GM19238 (cell line): Measurements from ENCODE around the gene TRPC4.
"Not testable (repeated sequence)": the region's sequence is repeated elsewhere in the genome, so short reads cannot be mapped to it uniquely, and the experiment has no call there.

Experiments used
- DNase-seq: peaks from one replicate; pipeline ENCODE4 v3.0.0; 2011; ENCODE audit warnings: low spot score; ENCODE audit not compliant: insufficient read length

TRPC4 gene

DNA sequence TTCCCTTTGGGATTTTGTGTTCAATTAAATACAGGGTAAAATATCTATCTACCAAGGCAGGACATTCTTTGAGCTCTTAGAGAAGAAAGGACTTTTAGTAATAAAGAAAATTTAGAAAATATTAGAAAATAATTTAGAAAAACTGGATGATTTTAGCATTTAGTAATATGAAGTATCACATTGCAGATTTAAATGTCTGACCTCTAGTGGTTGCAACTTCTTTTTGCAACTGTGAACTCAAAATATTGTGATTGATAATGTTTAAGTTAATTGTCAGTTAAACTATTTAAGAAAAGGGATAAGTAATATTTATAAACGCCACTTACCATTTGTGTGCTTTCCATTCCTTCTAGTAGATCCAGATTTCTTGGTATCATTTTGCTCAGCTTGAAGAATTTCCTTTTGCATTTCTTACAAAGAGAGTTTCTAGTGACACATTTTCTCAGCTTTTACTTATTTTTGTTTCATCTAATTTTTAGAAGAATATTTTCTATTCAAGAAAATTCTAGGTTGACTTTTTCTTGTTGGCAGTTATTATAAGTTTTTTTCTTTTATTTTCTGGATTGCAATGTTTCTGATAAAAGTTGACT lies 260.7 kb downstream of the TRPC4 start:
- DNase-seq: no peak

GRCh38 chr13:37602733-37603381 lies 266.7 kb downstream of the TRPC4 start:
- DNase-seq: no peak

- no peak for DNase-seq
Observed at GRCh38 chr13:37601648-37602440, 267.7 kb downstream of the TRPC4 start.

- DNase-seq: no peak
Observed at GRCh38 chr13:37599519-37599918, 270.1 kb downstream of the TRPC4 start.

DNA sequence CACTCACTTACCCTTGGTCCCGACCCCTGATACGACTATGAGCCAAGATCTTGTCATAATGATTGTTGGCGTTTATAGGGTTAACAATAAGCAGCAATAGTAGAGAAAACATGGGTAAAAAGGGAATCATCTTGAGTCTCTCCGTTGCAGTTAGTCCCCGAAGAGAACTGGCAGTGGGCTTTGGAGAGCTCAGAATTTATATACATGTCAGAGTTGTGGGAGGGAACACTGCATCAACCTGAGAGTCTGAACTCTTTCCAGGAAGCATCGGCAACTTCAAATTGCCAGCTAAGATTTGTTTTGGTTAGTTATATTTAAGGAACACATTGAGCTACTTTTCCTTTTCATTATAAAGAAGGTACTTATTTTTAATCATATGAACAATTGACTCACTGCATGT lies 271.0 kb downstream of the TRPC4 start, which contains the start of gene POSTN:
TSS of gene POSTN (minus strand) at position 172 of the 400 bp plus-strand sequence. CDS start at position 130, 42 bp downstream.
- no peak for DNase-seq

GRCh38 chr13:37597477-37598025 lies 272.0 kb downstream of the TRPC4 start:
- no peak for DNase-seq

DNA sequence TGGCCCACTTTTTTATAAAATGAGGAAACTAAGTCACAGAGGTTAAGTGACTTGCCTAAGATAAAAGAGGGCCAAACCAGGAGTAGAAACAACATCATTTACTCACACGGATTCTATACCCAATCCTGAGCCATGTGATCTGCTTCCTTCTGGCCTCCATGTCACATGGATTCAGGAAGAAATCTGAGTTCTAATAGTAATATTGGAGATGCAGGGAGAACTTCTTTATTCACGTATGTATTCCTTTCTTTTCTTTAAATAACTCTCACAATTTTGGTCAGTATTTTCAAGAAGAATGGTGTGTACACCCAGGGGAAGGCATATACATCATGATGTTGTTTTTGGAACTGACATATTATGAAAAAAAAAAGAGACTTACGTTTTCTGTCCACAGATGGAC lies 272.8 kb downstream of the TRPC4 start:
- no peak for DNase-seq

GRCh38 chr13:37595162-37595561 lies 274.4 kb downstream of the TRPC4 start:
- DNase-seq: no peak

- no peak for DNase-seq
Observed at GRCh38 chr13:37594550-37594949, 275.0 kb downstream of the TRPC4 start.

GRCh38 chr13:37589381-37589780 lies 280.2 kb downstream of the TRPC4 start:
- DNase-seq: not testable (repeated sequence)

DNA sequence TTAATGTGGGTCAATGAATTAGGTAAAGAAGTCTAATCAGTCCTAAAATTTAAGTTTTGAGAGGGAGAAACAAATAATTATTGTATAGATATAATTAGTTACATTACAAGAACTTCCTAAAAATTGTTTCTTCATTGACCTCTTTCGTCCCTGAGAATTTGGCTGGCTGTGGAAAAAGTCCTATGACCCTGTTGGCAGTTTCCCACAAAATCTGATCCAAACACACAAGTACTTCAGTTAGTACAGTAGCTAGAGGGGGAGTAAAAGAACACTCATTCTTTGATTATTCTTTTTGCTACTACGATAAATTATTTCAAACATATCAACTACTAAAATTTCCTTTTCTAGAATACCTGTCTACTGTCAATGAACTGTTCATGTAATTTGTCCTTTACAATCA lies 282.3 kb downstream of the TRPC4 start:
- DNase-seq: no peak
